CD4-positive, alpha-beta T cell treated with Interleukin-21 for 1 hour (primary cell): ENCODE results near the gene CCND3.
A peak's percentile ranks its signal among the peaks of the same experiment; 100 is the strongest.
"Not testable (repeated sequence)": the region's sequence is repeated elsewhere in the genome, so short reads cannot be mapped to it uniquely, and the experiment has no call there.

ENCODE experiments used
- DNase-seq: peaks from one replicate; pipeline ENCODE4 v3.0.0-alpha.2; 2020

CCND3 gene

GRCh38 chr6:41947581-41948220, 6.1 kb upstream of the CCND3 start:
- no peak for DNase-seq

- no peak for DNase-seq
These were observed 1.8 kb upstream of the CCND3 start for GRCh38 chr6:41943456-41943855.

DNA sequence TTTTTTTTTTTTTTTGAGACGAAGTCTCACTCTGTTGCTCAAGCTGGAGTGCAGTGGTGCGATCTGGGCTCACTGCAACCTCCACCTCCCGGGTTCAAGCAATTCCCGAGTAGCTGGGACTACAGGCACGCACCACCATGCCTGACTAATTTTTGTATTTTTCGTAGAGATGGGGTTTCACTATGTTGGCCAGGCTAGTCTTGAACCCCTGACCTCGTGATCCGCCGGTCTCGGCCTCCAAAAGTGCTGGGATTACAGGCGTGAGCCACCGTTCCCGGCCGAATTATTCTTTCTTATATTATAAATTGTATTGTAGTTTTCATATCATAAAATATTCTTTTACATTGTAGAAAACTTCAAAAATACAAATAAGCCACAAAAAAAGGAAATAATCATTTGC, 1.3 kb upstream of the CCND3 start:
- not testable (repeated sequence) for DNase-seq

DNA sequence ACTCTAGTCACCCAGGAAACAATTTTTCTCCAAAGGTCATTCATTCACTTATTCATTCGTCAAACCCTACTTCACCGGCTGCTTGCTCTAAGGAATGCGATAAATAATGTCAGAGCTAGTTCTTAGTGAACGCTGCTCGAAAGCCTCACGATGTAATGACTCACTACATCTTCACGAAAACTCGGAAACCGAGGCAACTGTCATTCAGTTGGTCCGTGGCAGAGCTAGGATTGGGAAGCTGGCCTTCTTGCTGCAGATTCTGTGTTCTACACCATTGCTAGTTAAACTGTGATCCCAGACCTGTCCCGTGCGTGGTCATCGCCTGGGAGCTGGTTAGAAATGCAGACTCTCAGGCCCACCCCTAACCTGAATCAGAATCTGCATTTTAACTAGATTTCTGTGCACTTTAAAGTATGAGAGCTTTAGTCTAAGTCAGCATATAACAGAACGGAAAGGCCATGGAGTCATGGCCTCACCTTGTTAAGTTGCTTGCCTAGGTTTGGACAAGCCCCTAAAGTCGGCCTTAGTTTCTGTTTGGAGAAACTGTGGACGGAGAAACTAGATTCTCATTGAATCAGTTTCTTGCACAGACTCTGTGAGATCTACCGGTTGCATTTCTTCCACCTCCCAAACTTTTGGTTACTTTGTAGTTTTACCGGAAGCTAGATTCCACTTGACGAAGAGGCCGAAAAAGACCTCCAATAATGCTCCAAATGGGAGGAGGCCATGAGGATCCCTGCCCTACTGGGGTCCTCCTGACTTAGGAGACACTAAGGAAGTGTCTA, 651 bp upstream of the CCND3 start:
- DNase-seq = no peak

DNA sequence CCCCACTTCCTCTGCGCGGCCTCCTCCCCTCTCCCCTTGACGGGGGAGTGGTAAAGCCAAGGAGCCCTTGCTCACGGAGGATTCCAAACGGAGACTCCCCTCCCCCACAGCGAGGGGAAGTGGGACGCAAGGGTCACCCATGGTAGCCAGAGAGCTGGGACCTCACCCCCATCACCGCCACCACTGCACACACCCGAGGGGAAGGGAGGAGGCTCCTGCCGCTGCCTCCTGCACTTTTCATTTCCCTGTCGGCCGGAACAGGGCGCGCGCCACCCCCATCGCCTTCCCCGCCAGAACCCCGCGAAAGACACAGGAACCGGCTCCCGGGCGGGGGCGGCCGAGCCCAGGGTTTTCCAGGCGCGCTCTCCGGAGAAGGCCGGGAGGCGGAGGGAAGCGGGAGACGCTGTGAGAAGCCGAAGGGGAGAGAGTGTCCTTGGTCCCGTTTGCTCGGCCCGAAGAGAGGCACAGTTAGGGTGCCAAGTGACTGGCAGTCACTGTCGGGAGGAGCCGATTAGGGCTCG, 789 bp downstream of the CCND3 start:
- DNase-seq = peak; percentile 50

- DNase-seq = no peak
These were observed 1.5 kb downstream of the CCND3 start for GRCh38 chr6:41939848-41940758.

DNA sequence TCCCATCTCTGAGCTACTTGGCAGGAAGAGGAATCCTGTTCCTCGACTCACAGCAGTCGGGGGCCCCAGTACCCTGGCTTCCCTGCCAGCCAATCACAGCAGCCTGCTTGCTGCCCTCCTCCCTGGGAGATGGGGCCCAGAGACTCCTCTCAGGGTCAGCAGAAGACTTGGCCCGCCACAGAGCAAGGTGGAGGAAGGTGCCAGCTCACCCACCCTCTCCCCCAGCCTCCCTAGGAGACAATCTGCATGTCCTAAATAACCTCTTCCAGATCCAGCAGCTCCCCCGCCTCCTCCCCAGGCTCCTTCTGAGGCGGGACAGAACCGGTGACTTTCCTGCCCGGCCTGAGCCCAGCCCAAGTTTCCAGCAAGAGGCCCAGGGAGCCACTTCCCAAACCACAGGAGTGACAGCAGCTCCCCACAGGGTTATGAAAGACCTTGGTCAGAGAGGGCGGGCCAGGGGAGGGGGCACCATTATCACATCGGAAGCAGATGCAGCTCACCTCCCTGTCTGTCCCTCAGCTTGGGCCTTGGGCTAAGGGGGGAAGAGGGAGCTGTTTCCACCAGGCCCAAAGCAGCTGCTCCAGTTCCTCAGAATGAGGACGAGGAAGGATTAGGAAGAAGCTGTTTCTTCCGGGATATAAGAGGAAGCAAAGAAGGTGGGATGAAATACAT, 2.3 kb downstream of the CCND3 start:
- no peak for DNase-seq

DNA sequence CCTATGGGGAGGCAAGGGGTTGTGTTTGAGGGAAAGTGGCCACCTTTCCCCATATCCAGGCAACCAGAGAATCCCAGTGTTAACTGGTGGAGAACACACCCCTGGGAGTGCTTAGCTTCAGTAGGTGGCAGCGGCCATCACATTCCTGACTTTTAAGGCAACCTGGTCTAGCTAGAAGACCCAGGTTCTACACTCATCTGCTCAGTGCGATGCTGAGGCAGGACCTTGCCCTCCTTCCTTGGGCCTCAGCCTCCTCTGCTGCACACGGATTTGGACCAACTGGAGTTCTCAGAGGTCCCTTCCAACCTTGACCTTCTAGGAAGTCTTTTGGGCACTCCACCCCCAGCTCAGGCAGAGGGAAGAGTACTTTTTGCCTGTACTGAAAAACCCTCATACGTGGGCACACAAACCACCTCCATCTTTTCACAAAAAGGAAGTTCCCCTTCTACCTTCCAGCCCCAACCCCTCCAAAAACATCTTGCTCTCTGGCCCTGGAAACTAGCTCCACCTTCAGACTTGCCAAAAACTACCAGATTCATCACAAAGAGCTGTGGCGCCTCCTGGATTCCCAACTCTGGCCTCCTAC, 2.9 kb downstream of the CCND3 start:
- DNase-seq = no peak

- DNase-seq = peak; percentile 69
These were observed 3.6 kb downstream of the CCND3 start for GRCh38 chr6:41937861-41938574.

GRCh38 chr6:41937472-41937860, 4.1 kb downstream of the CCND3 start:
- no peak for DNase-seq

DNA sequence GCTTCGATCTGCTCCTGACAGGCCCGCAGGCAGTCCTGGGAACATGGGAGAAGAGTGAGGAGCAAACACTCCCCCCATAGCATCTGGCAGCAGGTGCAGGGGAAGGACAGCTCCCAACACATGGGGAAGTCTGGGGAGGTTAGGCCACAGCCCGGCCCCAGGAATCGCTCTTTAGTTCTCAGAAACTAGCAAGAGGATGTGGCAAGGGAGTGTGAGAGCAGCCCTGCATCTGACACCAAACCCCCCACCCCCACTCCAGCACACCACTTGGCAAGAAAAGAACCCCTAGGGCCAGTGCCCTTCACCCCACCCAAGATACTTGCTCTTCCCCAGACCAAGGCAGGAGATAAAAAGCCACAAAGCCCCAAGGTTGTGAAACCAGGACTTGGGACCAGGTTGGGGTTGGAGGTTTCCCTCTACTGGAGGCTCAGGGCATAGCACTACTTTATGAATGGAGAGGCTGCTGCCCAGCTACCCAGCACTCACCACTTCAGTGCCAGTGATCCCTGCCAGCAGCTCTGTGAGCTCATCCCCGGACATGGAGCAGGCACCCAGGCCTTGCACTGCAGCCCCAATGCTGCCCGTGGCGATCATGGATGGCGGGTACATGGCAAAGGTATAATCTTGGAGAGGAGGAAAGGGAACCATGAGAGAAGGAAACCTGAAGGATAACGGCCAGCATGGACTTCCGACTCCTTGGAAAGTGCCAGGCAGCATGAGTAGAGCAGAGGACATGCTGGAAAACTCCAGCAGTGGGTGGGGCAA, 5.4 kb downstream of the CCND3 start:
- peak; percentile 91 for DNase-seq

DNA sequence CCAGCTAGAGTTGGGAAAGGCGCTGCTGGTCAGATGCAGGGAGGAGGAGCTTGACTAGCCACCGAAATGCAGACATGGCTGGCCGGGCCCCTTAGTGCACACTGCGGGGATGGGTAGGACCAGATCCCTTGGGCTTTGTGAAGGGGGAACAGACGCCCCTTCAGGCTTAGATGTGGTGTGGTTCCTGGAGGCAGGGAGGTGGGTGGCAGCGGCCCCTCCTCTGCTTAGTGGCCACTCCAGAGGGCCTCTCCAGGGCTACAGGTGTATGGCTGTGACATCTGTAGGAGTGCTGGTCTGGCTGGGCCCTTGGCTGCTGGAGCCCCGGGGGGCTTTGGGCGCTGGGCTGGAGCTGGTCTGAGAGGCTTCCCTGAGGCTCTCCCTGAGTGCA, 5.9 kb downstream of the CCND3 start:
- no peak for DNase-seq

DNA sequence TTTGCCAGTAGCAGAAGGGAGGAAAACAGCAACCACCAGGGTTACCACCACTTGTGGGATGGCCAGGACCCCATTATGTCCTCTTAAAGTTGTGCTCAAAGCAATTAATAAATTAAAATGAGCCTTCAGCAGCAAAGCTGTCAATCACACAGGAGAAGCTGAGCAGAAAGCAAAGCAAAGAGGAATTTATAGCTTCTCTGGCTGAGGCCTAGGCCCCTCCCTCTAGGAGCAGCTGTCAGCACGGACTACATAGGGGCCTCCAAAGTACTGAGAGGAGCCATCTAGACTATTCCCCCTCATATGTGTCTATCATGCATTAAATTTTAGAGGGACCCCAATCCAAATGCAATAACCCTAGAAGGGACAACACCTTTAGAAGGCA, 6.4 kb downstream of the CCND3 start:
- no peak for DNase-seq

DNA sequence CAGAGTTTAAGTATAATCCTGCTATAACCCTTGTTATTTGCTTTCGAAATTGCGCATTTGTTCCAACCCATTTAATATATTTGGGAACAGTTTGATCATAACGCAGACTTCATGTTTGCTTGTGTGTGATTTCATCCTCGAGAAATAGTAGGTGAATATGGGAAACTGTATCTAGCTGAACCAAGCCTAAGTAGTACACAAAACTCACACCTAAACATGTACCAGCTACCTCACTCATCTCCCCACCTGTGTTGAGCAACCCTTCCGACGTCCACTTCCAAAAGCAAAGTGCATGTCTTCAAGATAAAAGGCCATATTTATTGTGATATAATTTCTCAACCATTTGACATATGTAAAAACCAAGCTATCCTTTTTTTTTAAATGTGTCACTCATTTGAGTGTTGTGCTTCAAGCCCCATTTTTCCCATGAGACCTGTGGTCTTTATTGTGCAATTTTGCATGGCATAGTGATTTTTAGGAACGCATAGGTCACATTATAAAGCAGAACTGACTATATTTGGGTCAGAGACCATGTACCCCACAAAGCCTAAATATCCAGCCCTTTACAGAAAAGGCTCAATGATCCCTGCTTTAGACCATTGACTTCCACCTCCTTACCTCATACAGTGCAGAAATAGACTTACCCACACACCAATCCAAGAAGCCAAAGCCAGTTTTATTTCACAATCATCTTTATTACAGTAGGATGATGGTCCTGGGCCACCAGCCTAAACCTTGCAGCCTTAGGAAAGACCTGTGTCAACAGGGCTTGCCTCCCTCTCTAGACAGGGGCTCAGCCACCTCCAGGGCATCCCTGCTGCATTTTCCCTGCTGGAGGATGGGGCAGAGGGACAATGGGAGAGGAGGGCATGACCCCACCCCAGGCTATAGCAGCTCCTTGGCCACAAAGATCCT, 7.1 kb downstream of the CCND3 start:
- DNase-seq = no peak

DNA sequence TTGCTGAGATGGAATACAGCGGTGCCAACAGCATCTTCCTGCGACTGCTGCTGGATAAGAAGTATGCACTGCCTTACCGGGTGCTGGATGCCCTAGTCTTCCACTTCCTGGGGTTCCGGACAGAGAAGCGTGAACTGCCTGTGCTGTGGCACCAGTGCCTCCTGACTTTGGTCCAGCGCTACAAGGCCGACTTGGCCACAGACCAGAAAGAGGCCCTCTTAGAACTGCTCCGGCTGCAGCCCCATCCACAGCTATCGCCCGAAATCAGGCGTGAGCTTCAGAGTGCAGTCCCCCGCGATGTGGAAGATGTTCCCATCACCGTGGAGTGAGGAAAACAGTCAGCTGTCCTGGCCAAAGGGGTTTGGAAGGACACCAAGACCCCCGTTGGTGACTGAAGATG, 9.2 kb downstream of the CCND3 start:
- no peak for DNase-seq

GRCh38 chr6:41931792-41932191, 9.8 kb downstream of the CCND3 start:
- DNase-seq = no peak

- DNase-seq = no peak
These were observed 11.7 kb downstream of the CCND3 start for GRCh38 chr6:41929924-41930323.

DNA sequence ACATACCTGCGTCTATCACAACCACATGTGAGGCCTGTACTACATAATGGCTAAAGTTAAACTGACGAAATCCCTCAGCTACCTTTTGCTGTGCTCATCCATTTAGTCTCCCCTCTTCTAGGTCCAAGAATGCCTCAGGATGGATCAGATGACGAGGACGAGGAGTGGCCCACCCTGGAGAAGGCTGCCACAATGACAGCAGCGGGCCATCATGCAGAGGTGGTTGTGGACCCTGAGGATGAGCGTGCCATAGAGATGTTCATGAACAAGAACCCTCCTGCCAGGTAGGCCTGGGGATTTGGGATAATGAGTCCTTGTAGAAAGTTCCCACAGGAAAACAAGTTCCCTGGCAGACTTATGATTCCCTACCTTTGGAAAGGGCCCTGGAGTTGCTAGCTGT, 14.4 kb downstream of the CCND3 start:
- DNase-seq = no peak

- DNase-seq = no peak
These were observed 19.5 kb downstream of the CCND3 start for GRCh38 chr6:41922154-41922553.

GRCh38 chr6:41921712-41921998, 20.0 kb downstream of the CCND3 start:
- DNase-seq = no peak
